H9 (cell line): ENCODE measurements around the gene ANP32D. TPM values are rescaled to one million over a fixed set of nuclear protein-coding genes. Genes with fewer than 3 reads are reported as not detected.
"Not testable (repeated sequence)": the region's sequence is repeated elsewhere in the genome, so short reads cannot be mapped to it uniquely, and the experiment has no call there.

Experiments used
- DNase-seq: peaks from one replicate; pipeline ENCODE4 v3.0.0-alpha.2; 2017
- H2AFZ ChIP-seq: one replicate; pipeline ENCODE4 v1.6.1; 2013; ENCODE audit warnings: mild to moderate bottlenecking, low read length, control low read depth, moderate library complexity
- H2AK5ac ChIP-seq: 2 replicates; pipeline ENCODE4 v1.6.1; 2013; ENCODE audit warnings: low read length, control low read depth, mixed read lengths; ENCODE audit not compliant: insufficient read length
- H2BK120ac ChIP-seq: one replicate; pipeline ENCODE4 v1.6.1; 2013; ENCODE audit warnings: low read depth, mild to moderate bottlenecking, low read length, control low read depth, inconsistent platforms; ENCODE audit not compliant: poor library complexity, severe bottlenecking
- H2BK12ac ChIP-seq: 2 replicates; pipeline ENCODE4 v1.6.1; 2013; ENCODE audit warnings: low read length, control low read depth, mixed read lengths, low read depth; ENCODE audit not compliant: insufficient read length
- H2BK15ac ChIP-seq: 2 replicates; pipeline ENCODE4 v1.6.1; 2013; ENCODE audit warnings: low read depth, low read length, control low read depth
- H2BK20ac ChIP-seq: one replicate; pipeline ENCODE4 v1.6.1; 2013; ENCODE audit warnings: low read depth, mild to moderate bottlenecking, low read length, control low read depth, inconsistent platforms; ENCODE audit not compliant: poor library complexity, severe bottlenecking
- H2BK5ac ChIP-seq: 2 replicates; pipeline ENCODE4 v1.6.1; 2013; ENCODE audit warnings: low read length, control low read depth, mixed read lengths; ENCODE audit not compliant: insufficient read length
- H3K14ac ChIP-seq: 2 replicates; pipeline ENCODE4 v1.6.1; 2013; ENCODE audit warnings: low read length, control low read depth; ENCODE audit not compliant: insufficient read depth
- H3K18ac ChIP-seq: 2 replicates; pipeline ENCODE4 v1.6.1; 2013; ENCODE audit warnings: low read depth, mild to moderate bottlenecking, mixed read lengths, low read length, control low read depth; ENCODE audit not compliant: insufficient read length
- H3K23ac ChIP-seq: 2 replicates; pipeline ENCODE4 v1.6.1; 2013; ENCODE audit warnings: low read length, control low read depth, mixed read lengths, low read depth; ENCODE audit not compliant: insufficient read length
- H3K23me2 ChIP-seq: 2 replicates; pipeline ENCODE4 v1.6.1; 2013; ENCODE audit warnings: low read depth, mild to moderate bottlenecking, mixed read lengths, low read length, control low read depth; ENCODE audit not compliant: insufficient read length, poor library complexity, severe bottlenecking
- H3K27ac ChIP-seq: 2 replicates; pipeline ENCODE4 v1.5.1; 2013; ENCODE audit warnings: low read length, control low read depth, mixed read lengths, low read depth; ENCODE audit not compliant: insufficient read length
- H3K27me3 ChIP-seq: 2 replicates; pipeline ENCODE4 v1.6.1; 2013; ENCODE audit warnings: low read length, control low read depth, inconsistent platforms; ENCODE audit not compliant: insufficient read depth
- H3K4ac ChIP-seq: 2 replicates; pipeline ENCODE4 v1.6.1; 2013; ENCODE audit warnings: low read depth, mild to moderate bottlenecking, control low read depth, inconsistent platforms, low read length, moderate library complexity
- H3K4me1 ChIP-seq: 2 replicates; pipeline ENCODE4 v1.6.1; 2013; ENCODE audit warnings: low read length, control low read depth, inconsistent platforms; ENCODE audit not compliant: insufficient read depth
- H3K4me2 ChIP-seq: 2 replicates; pipeline ENCODE4 v1.6.1; 2013; ENCODE audit warnings: low read length, control low read depth, mixed read lengths; ENCODE audit not compliant: insufficient read length, insufficient read depth
- H3K56ac ChIP-seq: 2 replicates; pipeline ENCODE4 v1.6.1; 2013; ENCODE audit warnings: low read depth, mild to moderate bottlenecking, mixed read lengths, low read length, control low read depth; ENCODE audit not compliant: insufficient read length
- H3K79me1 ChIP-seq: 2 replicates; pipeline ENCODE4 v1.6.1; 2013; ENCODE audit warnings: low read depth, mild to moderate bottlenecking, moderate library complexity, low read length, control low read depth, inconsistent platforms; ENCODE audit not compliant: insufficient read depth, poor library complexity, severe bottlenecking
- H3K79me2 ChIP-seq: 2 replicates; pipeline ENCODE4 v1.6.1; 2013; ENCODE audit warnings: low read length, control low read depth, inconsistent platforms; ENCODE audit not compliant: insufficient read depth
- H3K9ac ChIP-seq: 2 replicates; pipeline ENCODE4 v1.6.1; 2013; ENCODE audit warnings: low read length, control low read depth, mixed read lengths; ENCODE audit not compliant: insufficient read length; ENCODE audit errors: extremely low read depth
- H3K9me3 ChIP-seq: one replicate; pipeline ENCODE4 v1.6.1; 2013; ENCODE audit warnings: low read depth, low read length, inconsistent platforms; ENCODE audit not compliant: control insufficient read depth
- H3T11ph ChIP-seq: one replicate; pipeline ENCODE4 v1.6.1; 2013; ENCODE audit warnings: mild to moderate bottlenecking, low read length, control low read depth, inconsistent platforms
- H4K20me1 ChIP-seq: one replicate; pipeline ENCODE4 v1.6.1; 2013; ENCODE audit not compliant: control insufficient read depth, insufficient read length, insufficient read depth
- H4K5ac ChIP-seq: 2 replicates; pipeline ENCODE4 v1.6.1; 2013; ENCODE audit warnings: low read depth, mild to moderate bottlenecking, mixed read lengths, low read length, control low read depth; ENCODE audit not compliant: insufficient read length
- H4K8ac ChIP-seq: replicated peaks from 2 replicates; pipeline ENCODE4 v1.6.1; 2013; ENCODE audit warnings: low read length, control low read depth, mixed read lengths, low read depth; ENCODE audit not compliant: insufficient read length
- H4K91ac ChIP-seq: 2 replicates; pipeline ENCODE4 v1.6.1; 2013; ENCODE audit warnings: low read depth, mild to moderate bottlenecking, moderate library complexity, mixed read lengths, low read length, control low read depth; ENCODE audit not compliant: insufficient read length
- H3K27ac Mint-ChIP-seq, 3 experiments: 2 replicates in 2 of 3; 3 replicates in 1 of 3; pipeline ENCODE4 v1.8.0; 2020 to 2021; ENCODE audit warnings: mixed read lengths in 3 of 3, mild to moderate bottlenecking in 1 of 3, moderate library complexity in 1 of 3
- H3K27me3 Mint-ChIP-seq: 2 replicates; pipeline ENCODE4 v1.8.0; 2021; ENCODE audit warnings: low read depth, mild to moderate bottlenecking, moderate library complexity, mixed read lengths
- H3K36me3 Mint-ChIP-seq, 3 experiments: 2 replicates in 2 of 3; 3 replicates in 1 of 3; pipeline ENCODE4 v1.8.0; 2020 to 2021; ENCODE audit warnings: low read depth in 3 of 3, mixed read lengths in 3 of 3; ENCODE audit not compliant: insufficient read depth in 1 of 3
- H3K4me1 Mint-ChIP-seq, 2 experiments: 2 replicates each; pipeline ENCODE4 v1.8.0; 2020; ENCODE audit warnings: mixed read lengths in 2 of 2
- H3K4me3 Mint-ChIP-seq, 2 experiments: 2 replicates in 1 of 2; 3 replicates in 1 of 2; pipeline ENCODE4 v1.8.0; 2020 to 2021; ENCODE audit warnings: mild to moderate bottlenecking in 2 of 2, mixed read lengths in 2 of 2, moderate library complexity in 1 of 2
- H3K9me3 Mint-ChIP-seq, 2 experiments: 2 replicates in 1 of 2; 3 replicates in 1 of 2; pipeline ENCODE4 v1.8.0; 2020; ENCODE audit warnings: mild to moderate bottlenecking in 2 of 2, mixed read lengths in 2 of 2, moderate library complexity in 1 of 2
- CTCF ChIP-seq: fragments of 200-600 bp; sonication (generic); conservative IDR thresholded peaks from 3 replicates; pipeline ENCODE4 v1.8.0; 2021; ENCODE audit warnings: antibody characterized with exemption, mild to moderate bottlenecking
- WGBS: extraction: QIAGEN DNeasy Blood & Tissue Kit; methylation state at CpG from one replicate; pipeline ENCODE4 v1.1.7; 2013; ENCODE audit warnings: missing lambda C conversion rate, low lambda C conversion rate, mixed read lengths; ENCODE audit not compliant: insufficient read length; ENCODE audit errors: extremely low coverage; 5-methylcytosine and 5-hydroxymethylcytosine counted together
- total RNA-seq: library from RNA; stranded (reverse); gene quantifications from 2 replicates; pipeline ENCODE4 v1.2.1, GENCODE V29; 2021

The ANP32D gene
- total RNA-seq, 1 experiment from 2014 or later = not detected

- Histone ChIP-seq H2BK20ac (no peak overlapping the region), H3K79me2 (no peaks in the 10 kb centered on the region), H4K91ac (no peak overlapping the region), H2BK12ac (no peak overlapping the region), H3K27me3 (no peaks in the 10 kb centered on the region), H3K9me3 (no peaks in the 10 kb centered on the region), H2AK5ac (no peak overlapping the region), H3K9ac (no peak overlapping the region), H3K4ac (no peak overlapping the region), H3K18ac (no peak overlapping the region), H3T11ph (no peak overlapping the region), H3K23me2 (no peaks in the 10 kb centered on the region), H4K5ac (no peak overlapping the region), H2AFZ (no peak overlapping the region), H3K14ac (no peak overlapping the region), H2BK5ac (no peak overlapping the region), H3K79me1 (no peaks in the 10 kb centered on the region), H3K4me1 (no peaks in the 10 kb centered on the region), H3K23ac (no peak overlapping the region), H4K20me1 (no peaks in the 10 kb centered on the region), H3K27ac (no peak overlapping the region), H2BK15ac (no peak overlapping the region), H3K56ac (no peak overlapping the region), H4K8ac (no peak overlapping the region), H2BK120ac (no peak overlapping the region), H3K4me2 (no peak overlapping the region)
- no peak for TF ChIP-seq CTCF
- peak overlapping the region in 1 of 3 experiments; percentile 41; a peak in 1 of 7 replicates for H3K27ac Mint-ChIP-seq
- WGBS = no CpG with 5 or more reads among the region's 6 CpGs
- H3K4me1 Mint-ChIP-seq = no peaks in the 10 kb centered on the region
- peaks cover 8% of the 10 kb centered on the region for H3K27me3 Mint-ChIP-seq
- no peaks in the 10 kb centered on the region for H3K36me3 Mint-ChIP-seq
- no peak for DNase-seq
- H3K4me3 Mint-ChIP-seq = no peak overlapping the region
- peaks cover 4 to 80% of the 10 kb centered on the region in 2 experiments; a peak in 4 of 5 replicates for H3K9me3 Mint-ChIP-seq
These were observed 13.1 kb upstream of the ANP32D start for GRCh38 chr12:48459259-48459658.

- not testable (repeated sequence) for H3K4me3 Mint-ChIP-seq, H3K27me3 Mint-ChIP-seq, H3K56ac ChIP-seq, H3K23me2 ChIP-seq, H3K23ac ChIP-seq, H2BK12ac ChIP-seq, H3K27me3 ChIP-seq, H3K9ac ChIP-seq, H3K4me2 ChIP-seq, H2BK20ac ChIP-seq, H3K79me1 ChIP-seq, H4K91ac ChIP-seq, H3K27ac ChIP-seq, H3K18ac ChIP-seq, H3T11ph ChIP-seq, H4K8ac ChIP-seq, H3K4me1 Mint-ChIP-seq, H3K14ac ChIP-seq, H3K4ac ChIP-seq, H3K4me1 ChIP-seq, H2AK5ac ChIP-seq, H4K5ac ChIP-seq, H2BK5ac ChIP-seq, DNase-seq, H2BK15ac ChIP-seq, H2AFZ ChIP-seq, H3K27ac Mint-ChIP-seq, H2BK120ac ChIP-seq, H3K79me2 ChIP-seq, H4K20me1 ChIP-seq
- peaks cover 65 to 91% of the 10 kb centered on the region in 2 experiments for H3K9me3 Mint-ChIP-seq
- WGBS = no CpG with 5 or more reads among the region's 9 CpGs
- H3K9me3 ChIP-seq = peaks cover 24% of the 10 kb centered on the region
- H3K36me3 Mint-ChIP-seq = peaks cover 10 to 28% (median 19%) of the 10 kb centered on the region in 3 experiments
These were observed 3.3 kb upstream of the ANP32D start for GRCh38 chr12:48469027-48469426.
